ENCODE measurements around the gene CCNDBP1.
"Not testable (repeated sequence)": the region's sequence is repeated elsewhere in the genome, so short reads cannot be mapped to it uniquely, and the experiment has no call there.

Gene CCNDBP1

DNA sequence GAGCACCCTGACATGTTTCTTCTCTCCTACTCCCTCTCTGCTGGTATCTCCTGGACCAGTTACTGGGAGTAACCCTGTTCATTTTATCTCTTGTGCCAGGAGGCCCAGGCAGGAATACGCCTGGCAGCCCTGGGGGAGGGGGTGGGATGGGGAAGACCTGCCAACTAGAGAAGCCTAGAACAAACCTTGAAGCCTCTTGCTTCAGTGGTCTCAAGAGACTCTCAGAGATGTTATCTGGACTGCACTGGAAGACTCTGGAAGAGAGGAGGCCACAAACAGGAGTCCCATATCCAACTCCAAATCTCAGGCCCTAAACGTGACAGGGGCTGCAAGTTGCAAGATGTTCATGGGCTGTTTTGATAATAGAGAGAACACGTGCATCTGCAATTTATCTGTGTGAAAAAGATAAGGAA, 35.8 kb downstream of the CCNDBP1 start, which contains the start of gene EPB42:
Gene EPB42 (minus strand): TSS at position 28 of the 413 bp plus-strand sequence. CDS start 193 bp downstream, outside the sequence.
- no peaks in the 10 kb centered on the region for H3K9me3 Mint-ChIP-seq
- no peak within 1 kb of the TSS for H3K4me3 Mint-ChIP-seq
- DNase-seq, result no peak
- no peak within 1 kb of the TSS for H3K27ac Mint-ChIP-seq
- H3K27me3 Mint-ChIP-seq (ENCODE audit: low read depth, poor library complexity), result peaks cover 19% of the 10 kb centered on the region
- peaks cover 6% of the 10 kb centered on the region for H3K4me1 Mint-ChIP-seq
- H3K36me3 Mint-ChIP-seq (ENCODE audit: low read depth), result no peaks in the 10 kb centered on the region
- TF ChIP-seq, protein P1, sequence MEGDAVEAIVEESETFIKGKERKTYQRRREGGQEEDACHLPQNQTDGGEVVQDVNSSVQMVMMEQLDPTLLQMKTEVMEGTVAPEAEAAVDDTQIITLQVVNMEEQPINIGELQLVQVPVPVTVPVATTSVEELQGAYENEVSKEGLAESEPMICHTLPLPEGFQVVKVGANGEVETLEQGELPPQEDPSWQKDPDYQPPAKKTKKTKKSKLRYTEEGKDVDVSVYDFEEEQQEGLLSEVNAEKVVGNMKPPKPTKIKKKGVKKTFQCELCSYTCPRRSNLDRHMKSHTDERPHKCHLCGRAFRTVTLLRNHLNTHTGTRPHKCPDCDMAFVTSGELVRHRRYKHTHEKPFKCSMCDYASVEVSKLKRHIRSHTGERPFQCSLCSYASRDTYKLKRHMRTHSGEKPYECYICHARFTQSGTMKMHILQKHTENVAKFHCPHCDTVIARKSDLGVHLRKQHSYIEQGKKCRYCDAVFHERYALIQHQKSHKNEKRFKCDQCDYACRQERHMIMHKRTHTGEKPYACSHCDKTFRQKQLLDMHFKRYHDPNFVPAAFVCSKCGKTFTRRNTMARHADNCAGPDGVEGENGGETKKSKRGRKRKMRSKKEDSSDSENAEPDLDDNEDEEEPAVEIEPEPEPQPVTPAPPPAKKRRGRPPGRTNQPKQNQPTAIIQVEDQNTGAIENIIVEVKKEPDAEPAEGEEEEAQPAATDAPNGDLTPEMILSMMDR (IDR thresholded peaks at IDR 0.05), result no peak

DNA sequence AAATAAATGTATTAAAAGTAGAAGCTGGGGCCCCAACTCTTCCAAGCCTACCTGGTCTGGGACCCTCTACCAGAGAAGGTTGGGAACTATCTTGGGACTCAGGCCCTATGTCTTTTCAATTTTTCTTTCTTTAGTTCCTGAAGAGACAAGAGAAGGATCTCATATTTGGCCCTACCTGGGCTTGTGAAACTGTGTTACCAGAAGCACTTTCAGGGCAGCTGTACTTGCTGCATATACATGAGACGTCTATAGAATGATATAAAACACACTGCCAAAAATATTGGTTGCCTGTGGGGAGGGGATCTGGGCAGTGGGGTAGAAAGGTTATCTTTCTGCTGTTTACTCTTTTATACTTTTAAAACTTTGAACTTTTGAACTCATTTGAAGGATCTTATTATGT, 36.2 kb downstream of the CCNDBP1 start:
- Mint-ChIP-seq H3K4me1 (peaks cover 6% of the 10 kb centered on the region), H3K27ac (no peak overlapping the region), H3K36me3 (ENCODE audit: low read depth) (no peaks in the 10 kb centered on the region), H3K4me3 (no peak overlapping the region), H3K27me3 (ENCODE audit: low read depth, poor library complexity) (peaks cover 19% of the 10 kb centered on the region), H3K9me3 (no peaks in the 10 kb centered on the region)
- no peak for DNase-seq
- TF ChIP-seq, protein P1 (IDR thresholded peaks at IDR 0.05), result no peak

DNA sequence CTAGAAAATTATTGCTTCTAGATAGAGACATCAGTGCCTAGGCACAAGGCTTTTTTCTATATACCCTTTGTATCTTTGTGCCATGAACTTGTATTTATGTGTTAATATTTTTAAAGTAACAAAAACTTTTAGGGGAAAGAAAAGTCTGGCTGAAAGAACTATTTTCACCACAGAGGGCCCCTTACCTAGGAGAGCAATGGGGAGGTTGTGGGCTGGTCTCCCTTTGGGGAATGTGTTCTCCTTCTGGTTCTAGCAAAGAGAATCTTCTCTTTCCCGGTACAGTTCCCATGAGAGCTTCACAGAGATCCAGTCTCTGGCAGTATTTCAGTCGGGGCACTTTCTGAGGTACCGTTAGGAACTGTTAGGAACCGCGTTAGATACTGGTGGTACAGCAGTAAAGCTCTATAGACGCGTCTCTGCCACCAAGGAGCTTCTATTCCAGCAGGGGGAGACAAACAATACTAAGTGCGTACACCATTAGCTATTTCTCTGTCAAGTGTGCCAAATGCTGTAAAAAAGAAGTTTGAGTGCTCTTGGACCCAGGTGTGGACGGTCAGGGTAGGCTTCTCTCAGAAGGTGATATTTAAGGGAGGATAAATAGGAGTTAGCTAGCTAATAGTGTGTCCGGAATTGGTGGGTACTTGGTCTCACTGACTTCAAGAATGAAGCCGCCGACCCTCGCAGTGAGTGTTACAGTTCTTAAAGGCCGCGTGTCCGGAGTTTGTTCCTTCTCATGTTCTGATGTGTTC, 40.2 kb downstream of the CCNDBP1 start:
- TF ChIP-seq, protein P1 (IDR thresholded peaks at IDR 0.05), result peak; percentile 65
- Mint-ChIP-seq H3K4me1 (no peaks in the 10 kb centered on the region), H3K4me3 (no peak overlapping the region), H3K9me3 (no peaks in the 10 kb centered on the region), H3K27ac (no peak overlapping the region), H3K36me3 (ENCODE audit: low read depth) (no peaks in the 10 kb centered on the region), H3K27me3 (ENCODE audit: low read depth, poor library complexity) (peaks cover 26% of the 10 kb centered on the region)
- DNase-seq, result peak; percentile 33

DNA sequence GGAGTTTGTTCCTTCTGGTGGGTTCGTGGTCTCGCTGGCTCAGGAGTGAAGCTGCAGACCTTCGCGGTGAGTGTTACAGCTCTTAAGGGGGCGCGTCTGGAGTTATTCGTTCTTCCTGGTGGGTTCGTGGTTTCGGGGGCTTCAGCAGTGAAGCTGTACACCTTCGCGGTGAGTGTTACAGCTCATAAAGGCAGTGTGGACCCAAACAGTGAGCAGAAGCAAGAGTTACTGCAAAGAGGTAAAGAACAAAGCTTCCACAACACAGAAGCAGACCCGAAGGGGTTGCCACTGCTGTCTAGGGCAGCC, 40.7 kb downstream of the CCNDBP1 start:
- not testable (repeated sequence) for H3K27ac Mint-ChIP-seq; H3K4me3 Mint-ChIP-seq; DNase-seq; H3K4me1 Mint-ChIP-seq; H3K36me3 Mint-ChIP-seq (ENCODE audit: low read depth); H3K9me3 Mint-ChIP-seq
- H3K27me3 Mint-ChIP-seq (ENCODE audit: low read depth, poor library complexity), result peaks cover 26% of the 10 kb centered on the region

DNA sequence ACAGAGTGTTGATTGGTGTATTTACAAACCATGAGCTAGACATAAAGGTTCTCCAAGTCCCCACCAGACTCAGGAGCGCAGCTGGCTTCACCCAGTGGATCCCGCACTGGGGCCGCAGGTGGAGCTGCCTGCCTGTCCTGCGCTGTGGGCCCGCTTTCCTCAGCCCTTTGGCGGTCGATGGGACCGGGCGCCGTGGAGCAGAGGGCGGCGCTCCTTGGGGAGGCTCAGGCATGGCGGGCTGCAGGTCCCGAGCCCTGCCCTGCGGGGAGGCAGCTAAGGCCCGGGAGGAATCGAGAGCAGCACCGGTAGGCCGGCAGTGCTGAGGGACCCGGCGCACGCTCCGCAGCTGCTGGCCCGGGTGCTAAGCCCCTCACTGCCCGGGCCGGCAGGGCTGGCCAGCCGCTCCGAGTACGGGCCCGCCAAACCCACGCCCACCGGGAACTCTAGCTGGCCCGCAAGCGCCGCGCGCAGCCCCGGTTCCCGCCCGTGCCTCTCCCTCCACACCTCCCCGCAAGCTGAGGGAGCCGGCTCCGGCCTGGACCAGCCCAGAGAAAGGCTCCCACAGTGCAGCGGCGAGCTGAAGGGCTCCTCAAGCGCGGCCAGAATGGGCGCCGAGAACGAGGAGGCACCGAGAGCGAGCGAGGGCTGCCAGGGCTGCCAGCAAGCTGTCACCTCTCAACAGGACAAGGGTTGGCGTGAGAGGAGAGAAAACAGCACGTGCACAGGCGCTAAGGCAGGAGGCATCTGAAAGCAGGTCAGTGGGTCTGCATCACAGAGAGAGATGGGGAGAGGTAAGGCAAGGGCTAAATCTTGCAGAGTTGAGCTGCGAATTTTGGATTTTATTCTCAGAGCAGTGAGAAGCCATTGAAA, 41.5 kb downstream of the CCNDBP1 start:
- H3K4me3 Mint-ChIP-seq, result no peak overlapping the region
- H3K27me3 Mint-ChIP-seq (ENCODE audit: low read depth, poor library complexity), result peaks cover 30% of the 10 kb centered on the region
- DNase-seq, result no peak
- TF ChIP-seq, protein P1 (IDR thresholded peaks at IDR 0.05), result no peak
- no peak overlapping the region for H3K27ac Mint-ChIP-seq
- H3K36me3 Mint-ChIP-seq (ENCODE audit: low read depth), result no peaks in the 10 kb centered on the region
- no peaks in the 10 kb centered on the region for H3K9me3 Mint-ChIP-seq
- H3K4me1 Mint-ChIP-seq, result no peaks in the 10 kb centered on the region

DNA sequence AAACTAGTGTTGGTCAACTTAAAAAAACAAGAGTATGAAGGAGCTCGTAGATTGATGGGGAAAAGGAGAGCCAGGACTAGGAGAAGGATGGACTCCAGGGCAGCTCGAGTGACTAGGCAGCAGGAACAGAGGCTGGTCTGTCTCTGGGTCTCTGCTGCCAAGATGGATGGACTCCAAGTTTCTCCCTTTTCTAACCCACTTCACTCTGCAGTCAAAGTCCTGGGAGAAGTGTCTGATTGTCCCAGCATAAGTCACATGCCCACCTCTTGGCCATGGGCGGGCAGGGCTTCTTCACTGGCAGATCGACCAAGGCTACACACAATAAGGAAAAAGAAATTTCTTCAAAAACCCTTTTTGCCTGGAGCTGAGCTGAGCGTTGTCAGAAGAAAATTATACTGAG, 44.8 kb downstream of the CCNDBP1 start:
- H3K36me3 Mint-ChIP-seq (ENCODE audit: low read depth), result no peaks in the 10 kb centered on the region
- no peak overlapping the region for H3K27ac Mint-ChIP-seq
- TF ChIP-seq, protein P1 (IDR thresholded peaks at IDR 0.05), result no peak

More for the DNA sequence above, 44.8 kb downstream of the CCNDBP1 start:
- Mint-ChIP-seq H3K27me3 (ENCODE audit: low read depth, poor library complexity) (peaks cover 45% of the 10 kb centered on the region), H3K9me3 (no peaks in the 10 kb centered on the region), H3K4me3 (no peak overlapping the region), H3K4me1 (no peaks in the 10 kb centered on the region)
- no peak for DNase-seq

Data from nephron progenitor cell (in vitro differentiated cells).